Neural progenitor cell (in vitro differentiated cells): ENCODE results near the gene HES4. TPM values are rescaled to one million over a fixed set of nuclear protein-coding genes. Genes with fewer than 3 reads are reported as not detected.
A peak's percentile ranks its signal among the peaks of the same experiment; 100 is the strongest.

Experiments
- DNase-seq: peaks from one replicate; pipeline ENCODE4 v3.0.0-alpha.2; 2016; ENCODE audit warnings: low spot score
- H2AFZ ChIP-seq: fragments of 200-600 bp; sonication (generic); replicated peaks from 2 replicates; pipeline ENCODE4 v1.6.1; 2016; ENCODE audit warnings: antibody characterized with exemption
- H3F3A ChIP-seq: fragments of 200-600 bp; sonication (generic); 2 replicates; pipeline ENCODE4 v1.6.1; 2016; ENCODE audit warnings: antibody characterized with exemption, low read depth
- H3K27ac ChIP-seq: fragments of 200-600 bp; sonication (generic); 2 replicates; pipeline ENCODE4 v1.5.1; 2016; ENCODE audit warnings: mild to moderate bottlenecking
- H3K27me3 ChIP-seq: fragments of 200-600 bp; sonication (generic); 2 replicates; pipeline ENCODE4 v1.6.1; 2016; ENCODE audit warnings: mild to moderate bottlenecking, moderate library complexity
- H3K36me3 ChIP-seq: fragments of 200-600 bp; sonication (generic); 2 replicates; pipeline ENCODE4 v1.5.1; 2016
- H3K4me1 ChIP-seq: fragments of 200-600 bp; sonication (generic); 2 replicates; pipeline ENCODE4 v1.6.1; 2016; ENCODE audit warnings: mixed run types
- H3K4me2 ChIP-seq: fragments of 200-600 bp; sonication (generic); 2 replicates; pipeline ENCODE4 v1.6.1; 2016
- H3K4me3 ChIP-seq: fragments of 200-600 bp; sonication (generic); 2 replicates; pipeline ENCODE4 v1.5.1; 2016
- H3K79me2 ChIP-seq: fragments of 200-600 bp; sonication (generic); 2 replicates; pipeline ENCODE4 v1.6.1; 2016; ENCODE audit warnings: low read depth
- H3K9ac ChIP-seq: fragments of 200-600 bp; sonication (generic); 2 replicates; pipeline ENCODE4 v1.6.1; 2016
- H3K9me3 ChIP-seq: fragments of 200-600 bp; sonication (generic); 2 replicates; pipeline ENCODE4 v1.5.1; 2016; ENCODE audit warnings: low read depth
- H4K20me1 ChIP-seq: fragments of 200-600 bp; sonication (generic); 2 replicates; pipeline ENCODE4 v1.6.1; 2016; ENCODE audit warnings: low read depth
- H3K27ac Mint-ChIP-seq: 3 replicates; pipeline ENCODE4 v1.8.0; 2021; ENCODE audit warnings: mixed read lengths
- H3K27me3 Mint-ChIP-seq: 2 replicates; pipeline ENCODE4 v1.8.0; 2022; ENCODE audit warnings: low read depth, mild to moderate bottlenecking, inconsistent platforms, moderate library complexity, mixed read lengths; ENCODE audit not compliant: insufficient read depth
- H3K36me3 Mint-ChIP-seq: 3 replicates; pipeline ENCODE4 v1.8.0; 2021; ENCODE audit warnings: mixed read lengths
- H3K4me1 Mint-ChIP-seq: 3 replicates; pipeline ENCODE4 v1.8.0; 2021; ENCODE audit warnings: mixed read lengths
- H3K4me3 Mint-ChIP-seq: 3 replicates; pipeline ENCODE4 v1.8.0; 2021; ENCODE audit warnings: mild to moderate bottlenecking, moderate library complexity, mixed read lengths
- H3K9me3 Mint-ChIP-seq: 3 replicates; pipeline ENCODE4 v1.8.0; 2020; ENCODE audit warnings: mixed read lengths
- EZH2 ChIP-seq: fragments of 200-600 bp; sonication (generic); IDR thresholded peaks from 2 replicates; pipeline ENCODE4 v1.6.1; 2017; ENCODE audit warnings: antibody characterized with exemption, mild to moderate bottlenecking, moderate library complexity
- EZH2phosphoT487 ChIP-seq: fragments of 200-600 bp; sonication (generic); IDR thresholded peaks from 2 replicates; pipeline ENCODE4 v1.6.1; 2017; ENCODE audit warnings: antibody characterized with exemption
- total RNA-seq: library from RNA; depleted of rRNA; stranded (reverse); fragments of >200 nt; gene quantifications from 2 replicates; pipeline ENCODE4 v1.2.3, GENCODE V29; 2015; ENCODE audit warnings: low replicate concordance
- TF ChIP-seq, protein P1 (sequence below): fragments of 200-600 bp; sonication (generic); IDR thresholded peaks from 2 replicates; pipeline ENCODE4 v1.5.1; 2017; ENCODE audit warnings: antibody characterized with exemption, mild to moderate bottlenecking

The HES4 gene
- total RNA-seq, 1 donor from 2014 or later, result 7.6 TPM

DNA sequence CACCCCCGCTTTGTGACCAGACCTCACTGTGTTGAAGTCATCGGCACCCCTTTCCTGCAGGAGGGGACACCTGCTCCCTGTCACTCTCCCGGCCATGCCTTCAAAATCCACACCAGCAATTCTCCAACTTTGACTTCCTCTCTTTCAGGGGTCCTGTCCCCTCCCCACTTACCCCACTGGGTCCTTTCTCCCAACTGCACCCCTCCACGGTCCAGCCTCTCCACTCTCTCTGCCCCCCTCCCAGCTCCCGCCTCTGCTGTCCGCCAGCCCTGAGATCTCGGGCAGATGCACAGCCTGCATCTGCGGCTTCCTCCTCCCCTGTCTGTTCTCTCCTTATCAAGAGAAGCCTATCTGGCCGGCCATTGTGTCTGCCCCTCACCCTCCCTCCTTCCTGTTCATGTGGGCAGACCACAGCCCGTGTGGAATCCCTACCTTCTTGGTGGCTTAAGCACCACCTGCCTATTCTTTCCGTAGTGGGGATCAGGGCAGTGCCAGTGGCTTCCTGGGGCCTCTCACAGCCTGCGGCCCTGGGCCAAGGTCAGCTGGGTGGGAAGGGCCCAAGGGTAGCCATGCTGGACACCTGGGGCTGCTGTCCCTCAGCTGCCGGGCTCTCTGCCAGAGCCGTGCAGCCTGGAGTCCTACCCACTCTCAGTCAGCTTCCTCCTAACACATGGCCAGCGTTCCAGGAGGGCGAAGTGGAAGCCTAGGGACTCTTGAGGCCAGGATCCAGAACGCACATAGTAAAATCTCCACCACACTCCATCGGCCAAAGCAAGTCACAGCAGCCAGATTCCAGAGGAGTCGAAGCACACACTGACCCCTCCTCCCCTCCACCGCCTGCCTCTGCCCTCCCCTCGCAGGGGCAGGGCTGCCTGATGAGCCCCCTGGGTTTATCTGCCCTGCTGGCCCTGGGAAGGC is 5.1 kb upstream of the HES4 start:
- TF ChIP-seq EZH2 (no peak), EZH2phosphoT487 (no peak)
- TF ChIP-seq, protein P1, sequence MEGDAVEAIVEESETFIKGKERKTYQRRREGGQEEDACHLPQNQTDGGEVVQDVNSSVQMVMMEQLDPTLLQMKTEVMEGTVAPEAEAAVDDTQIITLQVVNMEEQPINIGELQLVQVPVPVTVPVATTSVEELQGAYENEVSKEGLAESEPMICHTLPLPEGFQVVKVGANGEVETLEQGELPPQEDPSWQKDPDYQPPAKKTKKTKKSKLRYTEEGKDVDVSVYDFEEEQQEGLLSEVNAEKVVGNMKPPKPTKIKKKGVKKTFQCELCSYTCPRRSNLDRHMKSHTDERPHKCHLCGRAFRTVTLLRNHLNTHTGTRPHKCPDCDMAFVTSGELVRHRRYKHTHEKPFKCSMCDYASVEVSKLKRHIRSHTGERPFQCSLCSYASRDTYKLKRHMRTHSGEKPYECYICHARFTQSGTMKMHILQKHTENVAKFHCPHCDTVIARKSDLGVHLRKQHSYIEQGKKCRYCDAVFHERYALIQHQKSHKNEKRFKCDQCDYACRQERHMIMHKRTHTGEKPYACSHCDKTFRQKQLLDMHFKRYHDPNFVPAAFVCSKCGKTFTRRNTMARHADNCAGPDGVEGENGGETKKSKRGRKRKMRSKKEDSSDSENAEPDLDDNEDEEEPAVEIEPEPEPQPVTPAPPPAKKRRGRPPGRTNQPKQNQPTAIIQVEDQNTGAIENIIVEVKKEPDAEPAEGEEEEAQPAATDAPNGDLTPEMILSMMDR, result no peak
- Histone ChIP-seq H3K9ac (no peak overlapping the region), H3K36me3 (no peaks in the 10 kb centered on the region), H3K4me2 (peak overlapping the region; percentile 65), H3K27ac (no peak overlapping the region), H3K79me2 (no peaks in the 10 kb centered on the region), H3F3A (peaks cover 17% of the 10 kb centered on the region), H3K4me3 (no peak overlapping the region), H4K20me1 (no peaks in the 10 kb centered on the region), H3K27me3 (peaks cover 36% of the 10 kb centered on the region), H3K9me3 (no peaks in the 10 kb centered on the region), H2AFZ (peak overlapping the region; percentile 26), H3K4me1 (peaks cover 26% of the 10 kb centered on the region)
- H3K27me3 Mint-ChIP-seq, result peaks cover 10% of the 10 kb centered on the region
- H3K4me1 Mint-ChIP-seq, result peaks cover 25% of the 10 kb centered on the region
- peaks cover 2% of the 10 kb centered on the region for H3K36me3 Mint-ChIP-seq
- H3K4me3 Mint-ChIP-seq, result peak overlapping the region; percentile 71
- no peaks in the 10 kb centered on the region for H3K9me3 Mint-ChIP-seq
- H3K27ac Mint-ChIP-seq, result peak overlapping the region; percentile 40
- peak; percentile 75 for DNase-seq

DNA sequence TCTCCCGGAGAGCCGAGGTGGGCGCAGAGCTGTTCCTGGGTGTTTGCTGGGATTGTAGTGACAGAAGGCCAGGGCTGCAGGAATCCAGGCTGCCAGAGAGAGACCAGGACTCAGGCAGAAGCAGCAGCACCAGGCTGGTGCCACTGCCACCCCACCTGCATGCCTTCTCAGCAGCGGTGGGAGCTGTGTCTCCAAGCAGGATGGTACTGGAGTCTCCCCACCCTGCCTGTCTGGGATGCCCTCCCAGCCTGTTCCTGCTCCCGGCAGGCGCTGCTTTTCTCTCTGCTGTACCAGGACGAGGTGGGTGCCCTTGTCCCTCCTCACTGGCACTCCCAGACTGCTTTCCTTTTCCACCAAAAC is 4.5 kb upstream of the HES4 start:
- H3K9me3 ChIP-seq, result no peaks in the 10 kb centered on the region
- H3K4me3 ChIP-seq, result no peak overlapping the region
- no peak overlapping the region for H2AFZ ChIP-seq
- H3K4me2 ChIP-seq, result peak overlapping the region; percentile 65
- Mint-ChIP-seq H3K9me3 (no peaks in the 10 kb centered on the region), H3K27ac (peak overlapping the region; percentile 40), H3K4me1 (peaks cover 25% of the 10 kb centered on the region), H3K36me3 (peaks cover 2% of the 10 kb centered on the region), H3K4me3 (peak overlapping the region; percentile 71), H3K27me3 (peaks cover 10% of the 10 kb centered on the region)
- H4K20me1 ChIP-seq, result no peaks in the 10 kb centered on the region
- DNase-seq, result no peak
- H3K36me3 ChIP-seq, result no peaks in the 10 kb centered on the region
- TF ChIP-seq, protein P1, result no peak
- TF ChIP-seq EZH2, result no peak
- TF ChIP-seq EZH2phosphoT487, result no peak
- peaks cover 42% of the 10 kb centered on the region for H3K27me3 ChIP-seq
- no peak overlapping the region for H3K9ac ChIP-seq
- no peaks in the 10 kb centered on the region for H3K79me2 ChIP-seq
- H3F3A ChIP-seq, result peaks cover 17% of the 10 kb centered on the region
- no peak overlapping the region for H3K27ac ChIP-seq
- peaks cover 26% of the 10 kb centered on the region for H3K4me1 ChIP-seq

DNA sequence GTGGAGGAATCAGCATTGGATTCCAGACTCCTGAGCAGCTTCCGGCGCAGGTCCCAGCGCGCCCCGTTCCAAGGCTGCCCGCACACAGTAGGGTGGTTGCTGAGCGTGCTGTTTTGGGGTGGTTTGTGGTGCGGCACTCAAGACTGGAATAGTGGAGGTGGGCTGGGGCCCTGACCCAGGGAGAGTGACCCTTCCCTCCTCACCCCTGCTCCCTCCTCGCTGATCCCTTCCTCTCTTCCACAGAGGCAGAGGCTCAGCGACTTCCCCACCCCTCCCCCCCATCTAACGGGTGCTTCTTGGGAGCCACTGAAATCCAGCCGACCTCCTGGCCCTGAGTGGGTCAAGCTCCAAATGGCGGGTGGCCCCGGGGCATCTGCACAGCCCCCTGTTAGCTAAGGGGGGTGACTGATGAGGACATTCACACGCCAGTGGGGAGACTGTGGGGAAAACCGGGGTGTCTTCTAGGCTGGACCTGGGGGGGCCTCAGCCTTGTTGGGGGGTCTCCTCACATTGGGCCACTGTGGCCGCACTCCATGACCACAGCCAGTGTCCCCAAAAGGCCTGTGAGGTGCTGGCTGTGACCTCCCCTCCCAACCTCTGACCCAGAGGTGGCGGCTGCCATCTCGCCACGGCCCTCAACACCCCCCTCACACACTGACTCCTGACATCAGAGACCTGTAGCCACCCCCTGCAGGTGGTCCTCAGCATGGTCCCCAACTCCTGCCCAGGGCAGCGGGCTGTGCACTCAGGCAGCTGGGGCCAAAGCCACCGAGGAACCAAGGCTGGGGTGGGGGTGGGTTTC is 3.9 kb upstream of the HES4 start:
- TF ChIP-seq EZH2, result no peak
- TF ChIP-seq, protein P1, result no peak
- TF ChIP-seq EZH2phosphoT487, result no peak
- peaks cover 11% of the 10 kb centered on the region for H3K27me3 Mint-ChIP-seq

More for the DNA sequence above, 3.9 kb upstream of the HES4 start:
- Mint-ChIP-seq H3K4me3 (no peak overlapping the region), H3K4me1 (peaks cover 25% of the 10 kb centered on the region), H3K36me3 (no peaks in the 10 kb centered on the region), H3K27ac (no peak overlapping the region), H3K9me3 (no peaks in the 10 kb centered on the region)
- no peak overlapping the region for H3K4me2 ChIP-seq
- H2AFZ ChIP-seq, result no peak overlapping the region
- H3K9me3 ChIP-seq, result no peaks in the 10 kb centered on the region
- no peak overlapping the region for H3K9ac ChIP-seq
- H3F3A ChIP-seq, result peaks cover 19% of the 10 kb centered on the region
- peaks cover 1% of the 10 kb centered on the region for H4K20me1 ChIP-seq
- H3K79me2 ChIP-seq, result no peaks in the 10 kb centered on the region
- DNase-seq, result no peak
- peaks cover 48% of the 10 kb centered on the region for H3K27me3 ChIP-seq
- H3K36me3 ChIP-seq, result no peaks in the 10 kb centered on the region
- no peak overlapping the region for H3K4me3 ChIP-seq
- H3K27ac ChIP-seq, result no peak overlapping the region
- H3K4me1 ChIP-seq, result peaks cover 28% of the 10 kb centered on the region
